Right lobe of liver (tissue), 6 donors: ENCODE results near the gene TTC6. TPM values are rescaled to one million over a fixed set of nuclear protein-coding genes. Genes with fewer than 3 reads are reported as not detected.

ENCODE experiments used
- ATAC-seq, 4 donors: fragments of 200-7000 bp; cut with Tn5 transposase; one replicate each; pipeline ENCODE4 v1.9.1; 2020; ENCODE audit warnings: mild to moderate bottlenecking in 4 of 4, moderate library complexity in 4 of 4
- DNase-seq, 3 donors: peaks; one replicate each; pipeline ENCODE4 v3.0.0-alpha.2; 2020
- H3K27ac ChIP-seq, 3 donors: fragments of 200-600 bp; one replicate each; pipeline ENCODE4 v1.8.0; 2022
- H3K27me3 ChIP-seq, 2 donors: fragments of 200-600 bp; one replicate each; pipeline ENCODE4 v1.8.0; 2022
- H3K36me3 ChIP-seq, 4 donors: fragments of 200-600 bp; sonication (generic) in 1 of 4; one replicate each; pipeline versions ENCODE4 v1.5.1 to v1.8.0; 2017 to 2022; ENCODE audit warnings: control low read depth in 1 of 4
- H3K4me1 ChIP-seq, 4 donors: fragments of 200-600 bp; sonication (generic) in 1 of 4; one replicate each; pipeline versions ENCODE4 v1.5.1 to v1.8.0; 2017 to 2022; ENCODE audit warnings: control low read depth in 1 of 4
- H3K4me3 ChIP-seq, 3 donors: fragments of 200-600 bp; one replicate each; pipeline ENCODE4 v1.8.0; 2022
- H3K9me3 ChIP-seq, 4 donors: fragments of 200-600 bp; sonication (generic) in 1 of 4; one replicate each; pipeline versions ENCODE4 v1.5.1 to v1.8.0; 2017 to 2022; ENCODE audit warnings: control low read depth in 1 of 4
- CTCF ChIP-seq, 4 donors: fragments of 200-600 bp in 3 of 4; fragments of 450-650 bp in 1 of 4; IDR thresholded peaks; one replicate each; pipeline versions ENCODE4 v1.5.1 to v1.8.0; 2016 to 2022; ENCODE audit warnings: antibody characterized with exemption in 4 of 4, mild to moderate bottlenecking in 2 of 4
- POLR2A ChIP-seq: fragments of 450-650 bp; IDR thresholded peaks from one replicate; pipeline ENCODE4 v1.6.1; 2017; ENCODE audit warnings: antibody characterized with exemption, mild to moderate bottlenecking
- WGBS: methylation state at CpG from one replicate; pipeline ENCODE4 v1.1.6; 2018; ENCODE audit warnings: low coverage, low lambda C conversion rate; ENCODE audit not compliant: insufficient coverage; ENCODE audit errors: missing lambda C conversion rate; 5-methylcytosine and 5-hydroxymethylcytosine counted together
- intact Hi-C, 2 donors: fragments of 100-400 bp; cut with DNase I; formaldehyde crosslinking; loops; one replicate each; pipeline versions ENCODE4 v1.11.2 to v1.14.1; 2022
- total RNA-seq, 6 experiments: library from RNA; depleted of rRNA in 2 of 6; stranded (reverse); fragments of >200 nt in 2 of 6; fragmentation: NEBNext Ultra II Directional in 3 of 6; extraction: Animal tissue kit (Norgen Biotek cat#: 25700) in 3 of 6; gene quantifications; one replicate each; pipeline versions ENCODE4 v1.1.0 to v1.2.4, GENCODE V29; 2016 to 2023
- donor health status: DM: no; HTN: yes; CAD: no.
- donor health status: DM: no; HTN: no; CAD: no.
- donor health status: DM: no; HTN: no; CAD: no.
- donor health status: DM: no; HTN: yes; CAD: no.
- donor health status: DM: no; HTN: yes; CAD: no.

The TTC6 gene
- total RNA-seq, 6 experiments from 2014 or later = 3.7 to 10.4 (median 4.6) TPM

- ATAC-seq = peak; percentile 62 to 83 (median 70)
- peak overlapping the region; percentile 59 to 85 (median 65) for H3K4me3 ChIP-seq
- intact Hi-C loops = no loop called here
- H3K27ac ChIP-seq = peak overlapping the region; percentile 88 to 97 (median 91)
- DNase-seq = peak; percentile 88 to 94 (median 93)
- peaks cover 0 to 15% (median 7%) of the 10 kb centered on the region in 4 donors for H3K4me1 ChIP-seq
- 1% methylated on average over 37 of the region's 46 CpGs for WGBS
- no peaks in the 10 kb centered on the region for H3K27me3 ChIP-seq
- no peaks in the 10 kb centered on the region for H3K9me3 ChIP-seq
- H3K36me3 ChIP-seq = no peaks in the 10 kb centered on the region
- TF ChIP-seq POLR2A (peak; percentile 52), CTCF (IDR thresholded peaks at IDR 0.05) (no peak)
These were observed 586 bp downstream of the TTC6 start for GRCh38 chr14:37595809-37596621.

- DNase-seq = no peak
- H3K4me1 ChIP-seq = peaks cover 0 to 24% (median 11%) of the 10 kb centered on the region in 4 donors
- H3K9me3 ChIP-seq = no peaks in the 10 kb centered on the region
- no peak for ATAC-seq
- intact Hi-C loops = no loop called here
- peak overlapping the region in 1 of 3 donors; percentile 65 for H3K4me3 ChIP-seq
- H3K27ac ChIP-seq = peak overlapping the region in 2 of 3 donors; percentile 91 to 97
- 41% methylated on average over 7 of the region's 7 CpGs for WGBS
- no peak for TF ChIP-seq POLR2A
- no peak for TF ChIP-seq CTCF (IDR thresholded peaks at IDR 0.05)
- H3K27me3 ChIP-seq = no peaks in the 10 kb centered on the region
- no peaks in the 10 kb centered on the region for H3K36me3 ChIP-seq
These were observed 1.5 kb downstream of the TTC6 start for GRCh38 chr14:37596790-37597472.

GRCh38 chr14:37597538-37597913 is 2.1 kb downstream of the TTC6 start:
- Histone ChIP-seq H3K36me3 (no peaks in the 10 kb centered on the region), H3K27me3 (no peaks in the 10 kb centered on the region), H3K4me3 (no peak overlapping the region), H3K4me1 (peaks cover 0 to 30% (median 14%) of the 10 kb centered on the region in 4 donors), H3K27ac (no peak overlapping the region), H3K9me3 (no peaks in the 10 kb centered on the region)
- intact Hi-C loops = no loop called here
- no peak for DNase-seq
- TF ChIP-seq POLR2A (no peak), CTCF (IDR thresholded peaks at IDR 0.05) (no peak)
- WGBS = 46% methylated on average over 9 of the region's 20 CpGs
- ATAC-seq = no peak

- intact Hi-C loops = no loop called here
- no peak for DNase-seq
- no peak for TF ChIP-seq POLR2A
- no peak for TF ChIP-seq CTCF (IDR thresholded peaks at IDR 0.05)
- Histone ChIP-seq H3K36me3 (no peaks in the 10 kb centered on the region), H3K27me3 (no peaks in the 10 kb centered on the region), H3K27ac (no peak overlapping the region), H3K9me3 (no peaks in the 10 kb centered on the region), H3K4me3 (no peak overlapping the region), H3K4me1 (peaks cover 0 to 36% (median 15%) of the 10 kb centered on the region in 4 donors)
- WGBS = 60% methylated on average over 12 of the region's 50 CpGs
- no peak for ATAC-seq
These were observed 2.7 kb downstream of the TTC6 start for GRCh38 chr14:37597914-37598746.
